Uterus (tissue), 2 donors: Measurements from ENCODE around the gene LHX6.

ENCODE experiments used
- CTCF ChIP-seq, 4 experiments: fragments of 200-600 bp in 2 of 4; fragments of 450-650 bp in 2 of 4; sonication (generic) in 2 of 4; IDR thresholded peaks; one replicate each; pipeline ENCODE4 v1.5.1; 2016 to 2019; ENCODE audit warnings: antibody characterized with exemption in 4 of 4, mild to moderate bottlenecking in 2 of 4, moderate library complexity in 1 of 4
- POLR2A ChIP-seq, 2 donors: fragments of 450-650 bp; IDR thresholded peaks; one replicate each; pipeline ENCODE4 v1.6.1; 2016; ENCODE audit warnings: antibody characterized with exemption in 2 of 2, mild to moderate bottlenecking in 1 of 2, moderate library complexity in 1 of 2

GRCh38 chr9:122217640-122218039 lies 11.1 kb downstream of the LHX6 start:
- no peak for TF ChIP-seq CTCF (IDR thresholded peaks at IDR 0.05)
- no peak for TF ChIP-seq POLR2A (IDR thresholded peaks at IDR 0.05)
